GM18873 (cell line): Measurements from ENCODE around the gene CPS1.

Source experiments
- ATAC-seq: cut with Tn5 transposase; IDR thresholded peaks from one replicate; pipeline ENCODE4 v1.9.1; 2021; ENCODE audit warnings: mild to moderate bottlenecking, moderate library complexity, moderate number of reproducible peaks; ENCODE audit not compliant: unreplicated experiment, low FRiP score

The CPS1 gene

DNA sequence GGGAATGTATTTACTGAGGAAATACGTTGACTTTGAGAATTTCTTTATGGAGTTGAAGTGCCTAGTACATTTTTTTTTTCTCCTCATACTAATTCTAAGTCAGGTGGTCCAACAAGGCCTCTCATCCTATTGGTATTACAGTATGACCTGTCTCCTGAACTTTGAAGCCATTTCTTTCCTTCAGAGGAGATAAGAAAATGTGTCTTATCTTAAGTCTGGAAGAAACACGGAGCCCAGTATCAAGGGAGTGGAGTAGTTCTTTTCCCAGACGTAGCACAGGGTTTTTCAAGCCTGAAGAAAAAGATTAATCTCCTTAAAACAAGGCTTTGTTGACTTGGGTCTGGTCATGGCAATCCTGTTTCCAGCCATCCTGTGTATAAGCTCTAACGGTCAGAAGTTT lies 11.6 kb upstream of the CPS1 start:
- no peak for ATAC-seq

DNA sequence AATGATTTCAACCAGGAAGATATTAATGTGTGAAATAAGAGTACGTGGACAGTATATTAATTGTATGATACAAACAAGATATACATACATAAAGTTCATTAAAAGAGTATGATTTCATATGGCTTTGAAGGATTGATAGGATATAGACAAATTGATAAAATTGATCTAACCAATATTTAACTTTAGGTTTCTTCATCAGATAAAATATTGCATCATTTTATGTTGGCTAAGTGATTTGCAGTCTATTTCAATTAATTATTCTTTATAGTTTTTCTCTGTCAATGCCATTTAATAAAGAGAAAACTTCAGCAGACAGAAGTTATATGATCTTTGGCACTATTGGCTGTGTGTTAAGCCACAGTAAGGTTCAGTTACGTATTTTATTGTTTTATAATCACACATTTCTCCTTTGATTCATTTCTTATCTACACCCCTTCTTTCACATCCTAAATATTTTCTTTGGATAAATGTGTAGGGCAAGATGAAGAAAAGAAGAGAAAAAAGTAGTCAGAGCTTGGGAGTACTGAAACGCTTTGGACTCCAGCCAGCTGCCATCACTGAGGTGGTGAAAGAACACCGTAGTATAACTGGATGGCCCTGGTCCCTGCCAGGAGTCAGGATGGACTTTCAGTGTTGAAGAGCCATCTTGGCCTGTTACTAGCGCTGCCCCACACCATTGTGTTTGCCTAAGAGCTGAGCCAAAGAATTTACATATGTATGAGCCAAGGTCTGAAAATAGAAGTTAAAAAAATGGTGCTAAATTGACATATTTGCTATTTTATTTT lies 9.8 kb upstream of the CPS1 start:
- ATAC-seq: no peak

DNA sequence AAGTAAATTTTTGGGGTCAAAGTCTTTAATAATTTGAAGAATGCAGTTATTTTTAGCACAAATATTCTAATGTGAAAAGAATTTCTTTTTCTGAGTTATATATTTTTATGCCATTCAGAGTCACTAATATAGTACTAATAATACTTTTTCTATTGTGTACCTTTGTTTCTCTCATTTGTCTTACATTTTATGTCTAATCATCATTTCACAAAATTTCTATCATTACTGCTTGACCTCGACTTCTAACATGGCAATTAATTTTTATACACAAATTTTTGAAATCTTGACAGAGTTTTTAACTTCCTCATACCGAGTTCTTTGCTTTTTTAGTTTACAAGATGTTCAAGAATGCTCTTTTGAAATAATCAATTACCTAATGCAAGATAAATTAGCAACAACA lies 8.4 kb upstream of the CPS1 start:
- ATAC-seq: no peak

DNA sequence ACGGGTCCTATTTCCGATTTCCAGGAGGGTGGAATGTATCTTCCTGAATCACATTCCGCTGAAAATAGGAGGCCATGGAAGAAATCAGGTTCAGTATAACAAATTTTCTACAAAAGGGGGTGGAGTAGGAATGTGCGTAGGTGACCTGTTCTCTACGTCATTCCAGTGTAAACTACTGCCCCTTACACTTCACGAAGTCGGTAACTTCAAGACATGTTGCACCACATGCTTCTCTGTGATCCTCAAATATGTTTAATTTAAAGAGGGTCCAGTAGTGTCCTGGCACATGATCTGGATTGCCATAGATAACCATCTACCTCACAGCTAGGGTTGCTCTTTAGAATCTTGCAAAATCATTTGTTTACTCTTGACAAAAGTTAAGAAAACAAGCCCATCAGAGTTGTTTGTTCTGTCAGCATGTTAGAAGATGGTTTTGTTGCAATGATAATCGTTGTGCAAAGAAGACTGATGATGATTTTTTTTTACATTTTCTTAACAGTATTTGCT lies 7.5 kb upstream of the CPS1 start:
- ATAC-seq: no peak

DNA sequence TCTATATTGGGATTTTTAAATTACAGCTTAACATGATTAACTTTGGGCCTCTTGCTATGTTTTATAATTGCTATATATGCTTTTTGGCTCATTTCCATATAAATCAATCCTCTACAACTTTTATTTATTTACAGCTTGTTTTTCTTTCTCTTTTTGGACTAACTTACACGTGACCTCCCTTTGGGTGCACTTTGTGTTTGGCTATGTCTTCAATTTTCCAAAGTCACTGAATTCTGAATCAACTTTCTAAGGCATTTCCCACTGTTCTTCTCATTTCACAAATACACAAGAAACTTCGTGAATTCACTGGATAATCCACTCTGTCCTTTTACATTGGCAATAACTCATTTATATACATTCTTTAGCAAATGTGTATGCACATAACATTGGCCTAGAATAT lies 5.4 kb upstream of the CPS1 start:
- no peak for ATAC-seq

DNA sequence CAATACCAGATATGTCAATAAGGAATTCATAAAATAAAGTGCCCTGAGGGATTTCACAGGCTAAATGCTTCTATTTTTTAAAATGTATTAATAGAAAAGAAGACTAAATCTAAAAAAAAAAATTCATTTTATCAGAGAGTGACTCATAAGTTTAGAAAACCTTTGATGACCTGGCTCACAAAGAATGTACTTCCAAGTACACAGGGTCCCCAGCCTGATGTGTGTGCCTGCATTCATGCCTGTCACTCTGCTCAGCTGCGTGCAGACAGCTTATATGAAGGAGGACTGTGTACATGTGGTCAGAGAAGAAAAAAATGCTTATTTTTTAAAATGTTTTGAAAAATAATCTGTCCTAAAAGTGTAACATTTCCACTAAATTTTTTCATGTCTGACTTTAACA lies 3.0 kb upstream of the CPS1 start:
- no peak for ATAC-seq

DNA sequence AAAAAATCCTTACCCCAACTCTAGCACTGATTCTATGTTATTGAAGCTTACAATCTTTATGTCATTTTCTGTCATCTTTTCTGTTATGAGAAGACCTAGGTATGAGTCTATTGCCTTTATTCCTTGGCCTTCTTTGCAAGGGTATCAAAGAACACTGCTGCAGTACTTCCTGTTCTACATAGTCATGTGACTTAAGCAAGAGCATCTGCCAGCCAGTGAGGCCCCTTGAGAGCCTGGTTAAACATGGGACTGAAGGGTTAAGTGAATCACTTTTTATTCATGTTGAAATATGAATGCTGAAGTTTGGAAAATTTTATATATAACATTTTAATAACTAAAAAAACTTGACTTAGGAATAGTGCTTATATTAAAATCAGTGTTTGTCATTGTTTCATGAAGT lies 844 bp upstream of the CPS1 start:
- no peak for ATAC-seq

DNA sequence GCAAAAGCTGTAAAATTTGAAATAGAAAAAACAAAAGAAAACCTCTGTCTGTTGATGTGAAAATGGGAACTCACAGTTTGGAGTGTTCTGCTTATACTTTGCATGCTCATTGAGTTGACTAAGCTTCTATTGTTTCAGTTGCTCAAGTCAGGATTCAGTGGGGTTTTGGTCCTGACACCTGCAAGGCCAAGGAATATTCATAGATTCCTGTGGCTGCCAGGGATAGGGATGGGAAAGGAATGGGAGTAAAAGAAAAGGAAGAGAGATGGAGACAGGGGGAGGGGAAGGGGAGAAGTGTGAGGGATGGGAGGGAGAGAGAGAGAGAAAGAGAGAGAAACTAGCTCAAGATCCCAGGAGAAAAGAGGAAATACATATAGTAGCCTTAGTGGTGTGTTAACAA lies 1.3 kb downstream of the CPS1 start:
- ATAC-seq: no peak

DNA sequence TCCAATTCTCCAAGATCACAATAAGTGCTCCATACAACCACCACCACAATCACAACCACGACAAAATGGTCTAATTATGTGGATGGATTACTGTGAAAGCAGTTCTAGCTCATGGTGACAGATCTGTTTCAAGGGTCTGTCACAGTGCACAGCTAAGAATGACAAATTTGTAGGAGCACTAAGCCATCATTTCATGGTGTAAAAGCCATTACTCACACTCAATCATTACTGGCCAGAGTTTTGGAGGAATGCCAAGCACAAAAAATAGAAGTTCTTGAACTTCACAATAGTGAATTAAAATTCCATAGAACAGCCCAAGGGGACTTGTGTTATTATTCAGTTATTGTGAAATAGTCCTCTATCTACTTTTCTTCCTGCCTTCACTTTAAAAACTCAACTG lies 2.3 kb downstream of the CPS1 start:
- ATAC-seq: no peak

DNA sequence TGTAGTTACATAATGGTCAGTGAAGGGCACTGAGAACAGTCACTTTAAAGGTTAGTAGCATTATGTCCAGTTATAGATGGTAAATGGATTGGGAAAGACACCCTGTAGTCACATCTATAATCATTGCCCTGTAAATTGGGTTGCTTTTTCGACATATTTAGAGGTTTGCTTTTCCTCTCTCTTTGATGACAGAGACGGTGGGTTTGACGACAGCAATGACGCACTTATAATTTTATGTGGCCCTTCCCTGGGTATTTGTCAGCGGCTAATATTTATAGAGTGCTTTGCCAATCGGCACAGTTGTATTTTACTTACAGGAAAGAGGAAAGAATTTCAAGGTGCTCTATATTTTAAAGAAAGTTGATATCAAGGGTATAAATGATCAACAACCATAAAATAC lies 2.8 kb downstream of the CPS1 start:
- ATAC-seq: no peak

DNA sequence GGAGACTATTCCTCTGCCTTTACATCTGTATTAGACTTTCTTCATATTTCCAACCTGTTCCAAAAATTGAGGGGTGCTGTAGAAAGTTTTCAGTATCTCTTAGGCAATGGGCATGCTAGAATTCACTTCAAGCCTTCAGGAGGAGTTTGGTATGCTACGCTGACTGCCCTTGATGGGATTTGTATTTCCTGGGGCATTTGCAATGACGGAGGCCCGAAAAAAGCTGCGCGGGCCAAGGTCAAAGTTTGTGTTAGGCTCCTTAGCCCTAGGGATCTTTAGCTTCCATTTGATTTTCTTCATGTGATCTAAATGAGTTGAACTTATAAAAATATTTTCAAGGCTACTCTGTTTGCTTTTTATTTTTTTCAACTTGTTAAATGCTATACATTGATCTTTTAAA lies 5.1 kb downstream of the CPS1 start:
- ATAC-seq: no peak

DNA sequence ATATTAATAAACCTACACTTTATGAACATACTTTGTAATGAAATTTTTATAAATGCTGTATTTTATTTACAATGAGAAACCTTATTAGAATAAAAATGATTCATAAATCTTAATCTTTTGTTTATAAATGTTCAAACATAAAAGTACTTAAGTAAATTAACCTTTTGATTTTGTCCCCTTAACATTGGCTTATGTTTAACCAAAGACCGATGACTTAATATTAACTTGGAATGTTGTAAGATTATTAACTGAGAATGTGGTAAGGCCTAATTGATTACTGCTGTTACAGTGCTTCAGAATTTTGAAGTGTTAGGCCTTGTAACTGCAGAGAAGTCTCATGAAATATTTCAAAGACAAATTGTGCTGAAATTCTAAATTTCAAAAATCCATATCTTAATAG lies 5.7 kb downstream of the CPS1 start:
- ATAC-seq: no peak

DNA sequence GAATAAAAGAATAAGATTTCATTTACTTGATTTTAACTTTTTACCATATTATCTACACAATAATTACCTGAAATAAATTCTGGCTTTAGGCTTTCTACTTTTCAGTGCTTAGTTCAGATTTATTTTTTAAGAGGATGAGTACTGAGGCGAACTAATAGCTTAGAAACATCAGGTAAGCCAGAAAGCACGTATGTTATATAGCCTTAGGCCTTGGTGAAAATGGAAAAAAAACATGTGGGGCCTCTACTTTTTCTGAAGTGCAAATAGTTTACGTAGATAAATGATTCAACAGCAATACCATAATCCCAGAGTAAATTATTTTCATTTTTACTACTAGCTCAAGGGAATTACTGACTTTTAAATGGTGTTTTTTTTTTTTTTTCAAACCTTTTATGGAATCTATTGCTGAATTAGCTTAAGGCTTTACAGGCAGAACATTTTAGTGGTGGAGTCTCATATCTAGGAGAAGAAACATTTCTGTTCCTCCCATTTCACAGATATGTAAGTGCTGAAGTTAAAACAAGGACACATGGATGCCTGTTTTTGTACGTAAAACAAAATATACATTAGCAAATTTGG lies 6.2 kb downstream of the CPS1 start:
- no peak for ATAC-seq

DNA sequence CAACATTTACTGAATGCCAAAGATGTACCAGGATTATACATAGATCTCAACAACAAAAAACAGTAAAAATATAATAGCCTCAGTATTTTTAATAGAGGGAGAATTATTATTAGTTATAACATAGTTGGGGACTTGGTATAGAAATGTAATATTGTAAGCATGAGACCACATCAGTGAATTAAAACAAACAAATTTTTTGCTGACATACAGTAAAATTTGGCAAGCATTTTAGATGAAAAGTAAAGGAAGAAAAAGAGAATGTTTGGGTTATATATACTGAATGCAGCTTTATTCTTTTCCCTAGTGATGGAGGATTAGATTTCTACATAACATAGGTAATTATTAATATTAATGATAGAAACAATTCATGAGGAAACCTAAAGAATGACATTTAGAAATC lies 10.9 kb downstream of the CPS1 start:
- ATAC-seq: no peak

DNA sequence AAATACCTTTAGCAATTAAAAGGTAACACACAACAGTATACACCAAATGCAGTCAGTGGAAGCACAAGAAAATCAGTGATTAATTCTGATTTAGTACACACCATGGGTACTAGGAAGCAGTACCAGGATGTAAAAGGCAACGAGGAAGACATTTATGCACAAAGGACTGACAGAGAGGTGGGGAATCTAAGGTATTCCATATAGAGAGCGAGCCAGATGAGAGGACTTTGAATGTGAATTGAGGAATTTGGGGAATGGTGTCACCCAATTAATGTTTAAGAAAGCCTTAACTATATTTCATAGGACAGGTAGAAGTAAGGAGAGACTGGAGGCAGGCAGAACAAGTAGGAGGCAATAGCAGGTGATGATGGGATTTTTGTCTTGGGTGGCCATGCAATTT lies 11.7 kb downstream of the CPS1 start:
- ATAC-seq: no peak

DNA sequence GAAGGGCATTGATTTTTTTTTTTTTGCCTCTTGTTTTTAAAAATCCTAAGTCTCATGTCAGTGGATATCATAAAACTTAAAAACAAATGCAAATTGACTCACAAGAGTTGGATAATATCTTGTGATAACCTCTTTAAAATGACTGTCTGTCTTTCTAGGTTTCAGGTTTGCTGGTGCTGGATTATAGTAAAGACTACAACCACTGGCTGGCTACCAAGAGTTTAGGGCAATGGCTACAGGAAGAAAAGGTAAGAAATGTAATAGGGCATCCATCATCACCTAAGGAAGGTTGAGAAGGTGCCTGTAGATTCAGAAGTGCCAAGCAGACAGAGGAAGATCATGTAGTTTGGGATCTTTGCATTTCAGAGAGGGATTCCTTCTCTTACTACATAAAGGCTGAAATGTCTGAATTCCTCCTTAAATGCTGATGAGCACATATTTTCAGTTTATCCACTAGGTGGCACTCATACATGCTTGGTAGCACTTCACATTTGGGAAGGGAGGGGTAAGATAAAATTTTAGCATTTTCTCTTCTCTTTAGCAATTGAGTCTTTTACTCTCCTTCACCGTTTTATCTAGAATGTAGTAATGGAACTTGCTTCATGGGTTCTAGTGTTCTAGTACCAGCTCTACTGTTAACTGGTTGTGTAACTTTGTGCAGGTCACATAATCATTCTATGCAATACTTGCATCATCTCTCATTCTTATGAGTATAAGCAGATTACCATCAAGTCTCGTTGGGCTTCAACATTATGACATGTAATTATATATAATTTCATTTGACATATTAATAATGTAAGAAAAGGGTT lies 21.1 kb downstream of the CPS1 start:
- ATAC-seq: peak; percentile 81

DNA sequence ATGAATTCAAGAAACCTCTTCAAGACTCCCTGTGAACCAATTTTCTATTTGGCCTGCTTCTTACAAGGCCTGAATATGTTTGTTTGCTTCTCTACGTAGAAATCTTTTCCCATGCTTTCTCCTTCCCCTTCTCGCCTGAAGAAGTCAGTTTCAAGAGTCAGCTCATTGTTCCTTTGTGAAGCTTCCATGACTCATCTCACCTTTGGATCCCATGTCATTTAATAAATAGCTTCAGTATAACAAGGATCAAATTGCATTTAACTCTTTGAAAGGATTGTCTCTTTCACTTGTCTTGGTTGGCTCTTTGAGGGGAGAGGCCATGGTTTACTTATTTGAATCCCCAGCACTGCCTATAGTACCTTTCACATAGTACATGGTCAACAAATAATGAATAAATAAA lies 28.4 kb downstream of the CPS1 start:
- no peak for ATAC-seq

DNA sequence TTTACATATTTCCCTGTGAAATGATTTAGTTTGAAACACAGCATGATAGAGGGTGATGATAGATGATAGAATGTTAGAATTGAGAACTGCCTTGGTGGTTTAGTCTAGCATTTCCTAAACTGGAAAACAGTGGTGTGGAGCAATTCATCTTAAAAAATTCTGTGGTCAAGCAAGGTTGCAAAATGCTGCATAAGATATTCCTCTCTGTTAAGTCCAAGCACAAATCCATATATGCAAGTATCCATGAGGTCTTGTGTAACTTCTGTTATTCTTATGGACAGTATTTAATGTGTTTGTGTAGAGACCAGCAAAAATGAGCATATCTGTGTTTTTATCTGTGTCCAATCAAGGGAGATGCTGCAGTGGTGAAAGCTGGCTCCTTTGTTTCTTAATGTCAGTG lies 30.0 kb downstream of the CPS1 start:
- no peak for ATAC-seq

DNA sequence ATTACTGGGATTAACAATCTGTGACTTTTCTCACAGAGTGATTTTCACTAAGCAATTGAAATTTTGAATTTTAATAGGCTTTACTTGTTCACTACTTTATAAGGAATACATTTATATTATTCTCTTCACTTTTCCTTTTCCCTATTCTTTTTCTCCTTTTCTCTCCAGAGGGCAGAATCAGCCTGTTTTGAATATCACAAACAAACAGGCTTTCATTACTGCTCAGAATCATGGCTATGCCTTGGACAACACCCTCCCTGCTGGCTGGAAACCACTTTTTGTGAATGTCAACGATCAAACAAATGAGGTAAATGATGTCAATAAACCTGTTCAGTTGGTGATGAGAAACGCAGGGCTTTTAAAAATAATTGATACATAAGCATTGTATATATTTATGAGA lies 35.3 kb downstream of the CPS1 start:
- no peak for ATAC-seq

DNA sequence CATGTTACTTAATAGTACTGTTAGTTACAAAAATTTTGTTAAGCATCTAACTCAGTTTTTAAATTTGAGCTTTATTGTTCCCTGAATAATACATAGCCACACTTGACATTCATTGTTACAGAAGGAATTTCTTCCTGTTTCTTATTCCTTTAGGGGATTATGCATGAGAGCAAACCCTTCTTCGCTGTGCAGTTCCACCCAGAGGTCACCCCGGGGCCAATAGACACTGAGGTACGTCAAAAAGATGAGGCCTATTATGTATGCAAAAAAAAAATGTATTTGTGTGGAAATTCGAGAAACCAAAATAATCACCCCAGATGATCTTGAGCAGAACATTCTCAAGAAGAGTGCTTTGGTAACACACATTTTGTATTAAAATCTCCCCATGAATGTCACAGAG lies 36.3 kb downstream of the CPS1 start:
- ATAC-seq: no peak

DNA sequence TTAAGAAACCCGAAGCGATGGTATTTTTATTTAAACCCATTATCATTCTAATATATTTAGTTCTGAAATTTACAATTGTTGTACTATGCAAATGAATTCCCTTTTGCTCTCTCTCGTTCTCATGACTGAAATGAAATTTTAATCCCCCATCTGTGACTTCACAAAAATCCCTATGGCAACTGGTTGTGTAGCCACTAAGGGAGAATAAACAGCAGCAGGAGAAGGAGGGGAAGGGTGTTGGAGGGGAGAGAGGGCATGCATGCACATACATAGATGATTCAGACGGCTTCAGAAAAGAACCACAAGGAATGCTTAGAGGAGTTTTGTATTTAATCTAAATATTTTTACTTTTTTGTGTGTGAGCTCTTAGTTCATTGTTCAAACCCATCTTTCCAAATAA lies 36.8 kb downstream of the CPS1 start:
- no peak for ATAC-seq

DNA sequence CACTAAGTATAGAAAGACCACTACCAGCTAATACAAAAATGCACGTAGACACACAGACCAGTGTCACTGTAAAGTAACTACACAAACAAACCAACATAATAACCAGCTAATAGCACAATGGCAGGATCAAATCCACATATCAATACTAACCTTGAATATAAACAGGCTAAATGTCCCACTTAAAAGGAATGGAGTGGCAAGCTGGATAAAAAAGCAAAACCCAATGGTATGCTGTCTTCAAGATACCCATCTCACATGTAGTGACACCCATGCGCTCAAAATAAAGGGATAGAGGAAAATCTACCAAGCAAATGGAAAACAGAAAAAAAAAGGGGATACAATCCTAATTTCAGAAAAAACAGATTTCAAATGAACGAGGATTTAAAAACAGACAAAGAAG lies 41.8 kb downstream of the CPS1 start:
- ATAC-seq: no peak
